DMS 273 (cell line): ENCODE measurements around the gene HS2ST1.
"Not testable (repeated sequence)": the region's sequence is repeated elsewhere in the genome, so short reads cannot be mapped to it uniquely, and the experiment has no call there.

Experiments used
- DNase-seq: peaks from one replicate; lab custom pipeline; 2025; ENCODE audit not compliant: unreplicated experiment; lab: John Stamatoyannopoulos, UW

The HS2ST1 gene

GRCh38 chr1:87004857-87005256, 90.4 kb downstream of the HS2ST1 start:
- no peak for DNase-seq

GRCh38 chr1:87007323-87007722, 92.9 kb downstream of the HS2ST1 start:
- no peak for DNase-seq

GRCh38 chr1:87013385-87013784, 99.0 kb downstream of the HS2ST1 start:
- DNase-seq, result not testable (repeated sequence)

- DNase-seq, result peak; percentile 32
Observed at GRCh38 chr1:87017998-87018672, 103.7 kb downstream of the HS2ST1 start.

- DNase-seq, result no peak
Observed at GRCh38 chr1:87023326-87023725, 108.9 kb downstream of the HS2ST1 start.

- DNase-seq, result peak; percentile 74
Observed at GRCh38 chr1:87024936-87025540, 110.6 kb downstream of the HS2ST1 start.

GRCh38 chr1:87027561-87027960, 113.1 kb downstream of the HS2ST1 start:
- peak; percentile 20 for DNase-seq

- DNase-seq, result no peak
Observed at GRCh38 chr1:87028576-87028975, 114.1 kb downstream of the HS2ST1 start.

GRCh38 chr1:87030740-87031690, 116.6 kb downstream of the HS2ST1 start:
- DNase-seq, result peak; percentile 16

- DNase-seq, result no peak
Observed at GRCh38 chr1:87034351-87034750, 119.9 kb downstream of the HS2ST1 start.

GRCh38 chr1:87039096-87039495, 124.7 kb downstream of the HS2ST1 start:
- DNase-seq, result no peak

GRCh38 chr1:87042111-87042811, 127.8 kb downstream of the HS2ST1 start:
- DNase-seq, result no peak

- DNase-seq, result no peak
Observed at GRCh38 chr1:87044424-87044823, 130.0 kb downstream of the HS2ST1 start.

GRCh38 chr1:87044840-87045239, 130.4 kb downstream of the HS2ST1 start:
- no peak for DNase-seq

GRCh38 chr1:87045761-87046304, 131.4 kb downstream of the HS2ST1 start:
- no peak for DNase-seq

- DNase-seq, result no peak
Observed at GRCh38 chr1:87046951-87047350, 132.5 kb downstream of the HS2ST1 start.

GRCh38 chr1:87048237-87048636, 133.8 kb downstream of the HS2ST1 start:
- no peak for DNase-seq

- DNase-seq, result no peak
Observed at GRCh38 chr1:87051965-87052364, 137.5 kb downstream of the HS2ST1 start.

- DNase-seq, result no peak
Observed at GRCh38 chr1:87052400-87052799, 138.0 kb downstream of the HS2ST1 start.

- DNase-seq, result no peak
Observed at GRCh38 chr1:87052961-87053360, 138.5 kb downstream of the HS2ST1 start.

GRCh38 chr1:87053446-87053845, 139.0 kb downstream of the HS2ST1 start:
- no peak for DNase-seq
